Stimulated activated naive CD8-positive, alpha-beta T cell treated with anti-CD3 and anti-CD28 coated beads, Interleukin-15, Interleukin-2, amounts not matched to agents 100 ng/mL and 50 ng/mL, for 24 hours (primary cell): ENCODE measurements around the gene HHATL.

ENCODE experiments used
- H3K27ac Mint-ChIP-seq: one replicate; pipeline ENCODE4 v1.8.0; 2021; ENCODE audit warnings: mild to moderate bottlenecking, mixed read lengths
- H3K27me3 Mint-ChIP-seq: one replicate; pipeline ENCODE4 v1.8.0; 2021; ENCODE audit warnings: mixed read lengths
- H3K36me3 Mint-ChIP-seq: one replicate; pipeline ENCODE4 v1.8.0; 2021; ENCODE audit warnings: low read depth, mixed read lengths
- H3K4me1 Mint-ChIP-seq: one replicate; pipeline ENCODE4 v1.8.0; 2021; ENCODE audit warnings: low read depth, mixed read lengths
- H3K4me3 Mint-ChIP-seq: one replicate; pipeline ENCODE4 v1.8.0; 2021; ENCODE audit warnings: mild to moderate bottlenecking, mixed read lengths
- H3K9me3 Mint-ChIP-seq: one replicate; pipeline ENCODE4 v1.8.0; 2021; ENCODE audit warnings: mixed read lengths

Gene HHATL

DNA sequence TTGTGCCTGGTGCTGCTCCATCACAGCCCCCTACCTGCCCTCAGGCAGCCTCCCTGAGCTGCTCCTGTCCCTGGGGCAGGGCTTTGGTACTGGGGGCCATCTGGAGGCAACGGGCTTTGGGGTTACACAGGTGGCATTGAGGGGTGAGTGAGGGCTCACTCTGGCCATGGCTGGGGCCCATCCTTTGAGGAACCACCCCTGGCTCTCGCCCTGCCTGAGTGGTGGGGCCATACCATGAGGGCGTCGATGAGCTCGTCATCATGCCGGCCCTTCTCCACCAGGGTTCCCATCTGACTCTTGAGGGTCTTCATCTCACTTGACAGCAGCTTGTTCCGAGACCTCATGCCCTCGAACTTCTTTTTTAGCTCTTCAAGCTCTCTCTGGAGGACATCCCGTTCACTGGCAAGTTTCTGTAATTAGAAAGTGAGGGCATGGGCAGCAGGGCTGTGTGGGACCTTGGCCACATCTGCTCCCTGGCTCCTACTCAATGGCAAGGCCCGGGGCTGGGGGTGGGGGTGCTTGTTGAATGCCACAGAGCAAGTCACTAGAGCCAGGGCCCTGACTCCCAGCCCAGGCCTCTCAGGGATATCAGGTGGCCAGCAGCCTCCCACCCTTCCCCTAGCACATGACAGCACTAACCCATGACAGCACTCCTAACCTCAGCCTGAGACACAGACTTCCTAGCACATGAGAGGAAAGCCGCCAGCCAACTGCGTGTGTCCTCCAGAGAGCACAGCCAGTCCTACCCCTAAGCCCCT is 37.0 kb upstream of the HHATL start:
- H3K9me3 Mint-ChIP-seq, result no peaks in the 10 kb centered on the region
- peaks cover 3% of the 10 kb centered on the region for H3K4me1 Mint-ChIP-seq
- no peak overlapping the region for H3K4me3 Mint-ChIP-seq
- no peaks in the 10 kb centered on the region for H3K27me3 Mint-ChIP-seq
- no peaks in the 10 kb centered on the region for H3K36me3 Mint-ChIP-seq
- H3K27ac Mint-ChIP-seq, result no peak overlapping the region

DNA sequence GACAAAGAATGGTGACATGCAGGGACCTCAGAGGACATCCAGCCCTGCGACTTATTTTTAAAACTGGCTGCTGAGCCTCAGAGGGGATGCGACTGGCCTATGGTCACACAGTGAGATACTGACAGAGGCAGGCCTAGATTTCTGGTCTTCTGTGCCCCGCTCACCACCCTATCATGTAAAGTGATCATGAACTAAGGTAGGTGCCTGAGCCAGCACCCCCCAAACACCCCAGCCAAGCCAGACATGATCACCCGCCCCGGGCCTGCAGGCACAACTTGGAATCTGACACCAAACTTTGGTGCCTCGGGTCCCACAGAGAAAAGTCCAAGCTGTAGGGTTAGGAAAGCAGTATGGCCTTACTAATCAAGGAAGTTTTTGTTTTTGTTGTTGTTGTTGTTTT is 33.9 kb upstream of the HHATL start:
- Mint-ChIP-seq H3K4me3 (no peak overlapping the region), H3K27ac (no peak overlapping the region)

DNA sequence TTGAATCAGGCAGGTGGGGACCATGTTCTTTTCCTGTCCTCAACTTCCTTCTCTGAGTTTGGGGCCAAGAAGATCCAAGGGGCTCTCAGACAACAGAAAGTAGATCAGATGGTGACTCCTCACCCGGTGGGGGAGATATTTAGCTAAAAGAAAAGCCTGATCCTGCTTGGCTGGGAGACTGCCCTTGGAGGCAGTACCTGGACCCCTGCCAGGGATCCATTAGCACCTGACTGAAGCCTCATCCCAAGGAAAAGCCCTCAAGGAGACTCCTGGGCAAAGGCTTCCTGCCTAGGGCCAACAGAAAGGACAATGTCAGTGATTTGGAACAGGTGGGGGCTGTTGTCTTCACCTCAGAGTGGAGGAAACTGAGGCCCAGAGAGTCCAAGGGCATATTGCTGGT is 33.5 kb upstream of the HHATL start:
- Mint-ChIP-seq H3K36me3 (no peaks in the 10 kb centered on the region), H3K4me1 (peaks cover 3% of the 10 kb centered on the region), H3K27ac (no peak overlapping the region), H3K4me3 (no peak overlapping the region), H3K27me3 (no peaks in the 10 kb centered on the region), H3K9me3 (no peaks in the 10 kb centered on the region)

More for the DNA sequence above, 33.9 kb upstream of the HHATL start:
- Mint-ChIP-seq H3K36me3 (no peaks in the 10 kb centered on the region), H3K27me3 (no peaks in the 10 kb centered on the region), H3K4me1 (peaks cover 3% of the 10 kb centered on the region), H3K9me3 (no peaks in the 10 kb centered on the region)

DNA sequence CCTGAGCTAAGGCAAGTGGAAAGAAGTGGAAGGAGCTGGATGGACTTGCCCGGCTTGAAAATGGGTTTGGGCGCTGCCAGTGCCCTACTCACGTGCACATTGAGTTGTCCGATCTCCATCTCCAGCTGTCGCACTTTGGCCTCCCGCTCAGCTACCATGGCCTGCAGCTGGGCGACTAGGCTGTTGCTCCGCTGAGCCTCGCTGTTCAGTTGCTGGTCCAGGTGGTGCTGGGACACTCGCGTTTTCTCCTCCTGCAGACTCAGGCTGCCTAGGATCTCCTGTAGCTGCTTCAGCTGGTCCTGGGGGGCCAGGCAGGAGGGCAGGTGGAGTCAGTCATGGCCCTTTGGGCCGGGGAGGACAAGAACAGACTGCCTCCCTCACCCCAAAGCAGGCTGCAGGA is 33.0 kb upstream of the HHATL start:
- Mint-ChIP-seq H3K4me1 (peaks cover 3% of the 10 kb centered on the region), H3K9me3 (no peaks in the 10 kb centered on the region), H3K27ac (no peak overlapping the region), H3K36me3 (no peaks in the 10 kb centered on the region), H3K27me3 (no peaks in the 10 kb centered on the region), H3K4me3 (no peak overlapping the region)

DNA sequence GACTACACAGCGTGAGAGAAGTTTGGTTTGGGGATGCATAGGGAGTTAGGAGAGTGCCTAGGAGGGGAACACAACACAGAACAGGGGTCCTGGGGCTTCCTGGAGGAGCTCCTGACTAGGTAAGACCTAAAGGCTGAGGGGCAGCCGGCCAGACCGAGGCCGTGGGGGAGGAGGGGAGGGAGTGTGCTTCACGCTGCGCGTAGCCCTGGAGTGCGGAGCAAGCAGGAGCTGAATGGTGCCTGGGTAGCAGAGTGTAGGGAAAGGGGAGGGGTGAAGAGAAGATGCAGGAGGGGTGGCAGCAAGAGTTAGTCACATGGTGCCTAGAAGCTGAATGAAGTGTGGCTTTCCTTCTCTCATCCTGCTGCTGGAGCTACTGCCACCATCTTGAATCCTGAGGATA is 32.4 kb upstream of the HHATL start:
- H3K4me3 Mint-ChIP-seq, result no peak overlapping the region
- H3K9me3 Mint-ChIP-seq, result no peaks in the 10 kb centered on the region
- H3K27me3 Mint-ChIP-seq, result no peaks in the 10 kb centered on the region
- H3K36me3 Mint-ChIP-seq, result no peaks in the 10 kb centered on the region
- peaks cover 3% of the 10 kb centered on the region for H3K4me1 Mint-ChIP-seq
- no peak overlapping the region for H3K27ac Mint-ChIP-seq

DNA sequence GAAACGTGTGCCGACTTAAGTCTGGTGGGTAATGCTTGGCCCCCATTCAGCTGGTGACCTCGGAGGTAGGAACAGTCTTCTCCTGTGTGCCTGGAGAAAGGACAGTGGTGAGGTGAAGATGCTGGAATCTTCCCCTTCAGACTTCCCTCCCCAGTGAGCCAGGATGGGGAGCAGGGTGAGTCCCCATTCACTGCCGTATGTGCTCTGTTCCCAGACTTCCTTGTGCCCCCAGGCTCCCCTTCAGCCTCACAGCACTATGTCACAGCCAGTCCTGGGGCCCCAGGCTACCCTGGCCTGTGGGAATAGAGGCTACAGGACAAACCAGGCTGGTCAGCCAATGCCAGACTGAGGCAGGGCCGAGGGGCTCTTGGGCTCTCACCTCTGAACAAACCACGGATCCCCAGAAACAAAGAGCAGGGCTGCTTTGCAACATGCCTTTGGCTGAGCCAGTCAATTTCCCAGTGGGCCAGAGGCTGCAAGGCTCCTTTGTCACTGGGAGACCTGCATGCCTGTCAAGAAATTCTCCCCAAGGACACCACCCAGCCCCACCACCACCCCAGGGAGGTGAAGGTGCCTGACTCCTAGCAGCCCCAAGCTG is 31.8 kb upstream of the HHATL start:
- H3K27ac Mint-ChIP-seq, result no peak overlapping the region
- H3K9me3 Mint-ChIP-seq, result no peaks in the 10 kb centered on the region
- no peaks in the 10 kb centered on the region for H3K36me3 Mint-ChIP-seq
- peaks cover 3% of the 10 kb centered on the region for H3K4me1 Mint-ChIP-seq
- H3K4me3 Mint-ChIP-seq, result no peak overlapping the region
- H3K27me3 Mint-ChIP-seq, result no peaks in the 10 kb centered on the region

DNA sequence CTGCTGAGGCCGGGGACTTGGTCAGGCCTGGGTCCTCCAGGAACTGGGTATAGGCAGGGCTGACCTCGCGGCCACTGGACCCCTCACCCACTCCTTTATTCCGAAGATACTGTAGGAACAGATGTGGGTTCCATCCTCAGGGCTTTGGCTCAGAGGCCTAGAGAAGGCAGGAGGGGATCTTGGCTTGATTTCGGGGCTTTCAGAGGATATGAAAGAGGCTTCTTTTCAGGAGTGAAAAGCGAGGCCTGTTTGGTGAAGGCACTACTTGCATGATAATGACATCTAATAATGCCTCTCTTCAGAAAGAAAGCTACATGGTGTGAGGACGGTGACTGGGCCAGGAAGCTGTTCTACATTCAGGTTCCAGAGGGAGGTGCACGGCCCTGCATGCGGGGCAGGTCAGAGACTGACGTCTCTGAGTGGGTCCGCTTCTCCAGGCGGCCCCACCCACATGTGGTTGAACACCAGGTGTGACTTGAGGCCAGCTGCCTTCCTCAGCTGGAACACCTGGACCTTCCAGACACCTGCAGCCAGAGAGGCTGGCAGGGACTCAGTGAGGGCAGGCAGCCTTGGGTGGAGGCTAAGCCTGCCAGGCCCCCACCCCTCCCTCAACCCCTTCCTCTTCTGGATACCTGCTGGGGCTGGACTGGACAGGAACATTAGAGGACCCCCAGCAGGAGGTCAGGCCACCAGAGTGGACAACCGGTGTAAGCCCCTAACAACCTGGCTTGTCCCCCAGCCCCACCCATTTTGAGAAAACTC is 31.1 kb upstream of the HHATL start:
- Mint-ChIP-seq H3K27me3 (no peaks in the 10 kb centered on the region), H3K9me3 (no peaks in the 10 kb centered on the region), H3K27ac (no peak overlapping the region), H3K4me3 (no peak overlapping the region), H3K4me1 (peaks cover under 1% of the 10 kb centered on the region), H3K36me3 (no peaks in the 10 kb centered on the region)

DNA sequence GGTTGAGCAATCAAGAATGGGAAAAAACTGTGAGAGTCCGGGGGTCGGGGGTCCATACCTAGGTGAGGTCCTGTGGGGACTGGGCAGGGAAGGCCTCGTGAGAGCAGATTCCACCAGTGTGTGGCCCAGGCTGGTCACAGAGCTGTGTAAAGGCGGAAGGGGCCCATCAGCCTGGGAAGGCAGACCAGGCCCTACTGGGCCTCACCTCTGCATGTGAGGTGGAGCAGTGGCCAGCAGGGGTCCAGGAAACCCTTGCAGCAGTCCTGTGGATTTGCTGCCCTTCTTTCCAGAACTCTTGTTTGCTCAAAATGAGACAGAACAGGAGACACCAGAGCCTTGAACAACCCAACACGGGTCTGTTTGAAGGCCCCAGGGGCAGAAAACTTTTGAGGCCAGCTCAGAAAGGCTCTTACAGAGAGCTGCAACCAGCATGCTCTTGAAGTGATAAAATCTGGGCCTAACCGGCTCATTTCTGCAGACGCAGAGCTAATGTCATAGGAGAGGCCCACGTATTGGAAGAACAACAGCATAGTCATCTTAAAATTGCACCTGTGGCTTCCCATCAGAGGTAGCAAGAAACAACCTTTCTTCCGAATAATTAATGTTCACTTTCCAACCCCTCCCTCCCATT is 30.3 kb upstream of the HHATL start:
- Mint-ChIP-seq H3K27me3 (no peaks in the 10 kb centered on the region), H3K36me3 (no peaks in the 10 kb centered on the region), H3K9me3 (no peaks in the 10 kb centered on the region), H3K4me3 (no peak overlapping the region), H3K27ac (no peak overlapping the region), H3K4me1 (no peaks in the 10 kb centered on the region)

DNA sequence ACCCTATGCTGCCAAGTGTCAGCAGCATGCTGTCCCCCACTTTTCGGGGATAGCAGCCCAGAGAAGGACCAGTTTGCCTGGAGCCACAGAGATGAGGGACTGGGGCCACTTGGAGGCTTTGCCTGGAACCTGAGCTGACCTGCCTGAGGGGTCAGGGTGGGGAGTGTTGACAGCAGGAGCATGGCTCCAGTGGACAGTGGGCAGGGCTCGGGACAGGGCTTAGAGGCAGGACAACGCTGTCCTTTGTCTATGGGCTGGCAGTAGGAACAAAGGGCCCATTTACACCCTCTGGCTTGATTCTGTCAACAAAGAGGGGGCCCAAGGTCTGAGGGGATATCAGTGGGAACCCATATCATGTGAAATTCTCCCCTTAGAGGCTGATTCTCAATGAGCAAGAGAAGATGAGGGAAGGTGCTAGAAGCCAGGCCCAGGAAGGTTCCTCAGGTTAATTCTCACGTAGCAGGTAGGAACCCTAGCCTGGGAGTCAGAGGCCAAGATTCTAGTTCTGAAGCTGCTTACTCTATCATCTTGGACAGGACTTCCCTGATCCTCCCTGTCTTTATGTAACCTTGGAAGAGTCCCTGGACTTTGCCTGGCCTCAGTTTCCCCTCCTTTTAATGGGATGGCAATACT is 29.7 kb upstream of the HHATL start:
- H3K27me3 Mint-ChIP-seq, result no peaks in the 10 kb centered on the region
- no peaks in the 10 kb centered on the region for H3K36me3 Mint-ChIP-seq
- H3K4me1 Mint-ChIP-seq, result no peaks in the 10 kb centered on the region
- H3K9me3 Mint-ChIP-seq, result no peaks in the 10 kb centered on the region
- no peak overlapping the region for H3K4me3 Mint-ChIP-seq
- H3K27ac Mint-ChIP-seq, result no peak overlapping the region

DNA sequence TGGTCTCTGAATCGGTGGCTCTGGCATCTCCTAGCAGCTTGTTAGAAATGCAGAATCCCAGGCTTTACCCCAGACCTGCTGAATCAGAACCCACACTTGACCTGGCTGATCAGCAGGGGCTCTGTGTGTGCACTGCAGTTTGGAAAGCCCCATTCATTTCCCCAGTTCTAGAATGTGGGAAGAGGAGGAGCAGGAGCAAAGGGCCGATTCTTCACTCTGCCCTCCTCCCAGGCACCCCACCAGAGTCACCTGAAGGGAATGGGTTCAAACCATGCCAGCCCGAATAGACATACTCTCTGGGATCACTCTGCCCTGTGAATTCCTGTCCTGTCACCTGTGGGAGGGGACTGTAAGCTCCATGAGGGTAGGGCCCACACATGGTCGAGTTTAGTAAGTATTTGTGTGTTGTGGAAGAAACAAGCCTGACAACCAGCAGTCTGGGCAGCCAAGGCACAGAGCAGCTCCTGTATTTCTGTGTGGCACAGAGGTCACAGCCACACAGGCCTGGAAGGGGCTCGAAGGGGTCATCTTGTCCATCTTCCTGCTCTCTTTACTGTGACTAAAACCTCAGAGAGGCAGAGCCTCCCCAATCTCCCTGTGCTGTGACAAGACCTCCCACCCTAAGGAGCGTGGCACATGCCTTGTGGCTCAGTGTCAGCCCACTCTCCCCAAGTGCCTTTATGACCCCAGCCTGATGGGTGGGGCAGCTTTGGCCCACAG is 29.0 kb upstream of the HHATL start:
- no peaks in the 10 kb centered on the region for H3K27me3 Mint-ChIP-seq
- H3K4me1 Mint-ChIP-seq, result no peaks in the 10 kb centered on the region
- no peak overlapping the region for H3K4me3 Mint-ChIP-seq
- no peaks in the 10 kb centered on the region for H3K36me3 Mint-ChIP-seq
- no peaks in the 10 kb centered on the region for H3K9me3 Mint-ChIP-seq
- no peak overlapping the region for H3K27ac Mint-ChIP-seq

DNA sequence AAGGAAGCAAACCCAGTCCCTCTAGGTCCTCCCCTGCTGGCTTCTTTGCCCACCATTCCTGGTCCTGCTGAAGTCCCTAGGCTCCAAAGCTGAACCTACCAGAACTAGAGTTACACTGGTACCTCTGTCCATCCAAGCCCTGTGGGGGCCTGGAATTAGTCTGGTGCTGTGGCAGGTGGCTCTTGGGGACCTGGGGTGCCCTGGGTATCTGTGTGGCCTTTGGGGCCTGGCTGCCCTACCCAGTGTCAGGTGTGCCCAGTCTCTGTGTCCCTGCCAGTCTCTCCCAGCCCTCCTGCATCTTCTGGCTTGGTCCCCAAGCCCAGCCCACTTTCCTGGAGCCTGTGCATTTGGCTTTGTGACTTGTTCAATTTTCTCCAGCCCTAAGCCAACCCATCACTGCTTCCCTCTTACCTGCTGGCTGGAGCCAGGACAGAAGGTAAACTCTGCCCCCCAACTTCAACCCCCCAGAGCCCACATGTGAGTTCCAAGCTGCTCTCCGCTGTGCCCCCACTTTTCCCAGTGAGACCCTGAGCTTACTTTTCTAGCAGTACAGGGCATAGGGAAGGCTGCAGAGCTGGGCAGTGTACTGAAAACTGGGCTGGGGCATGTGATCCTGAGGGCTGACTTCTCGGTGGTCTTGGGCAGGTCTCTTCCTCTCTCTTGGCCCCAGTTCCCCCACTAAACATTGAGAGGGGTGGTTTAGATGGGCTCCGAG is 28.3 kb upstream of the HHATL start:
- Mint-ChIP-seq H3K36me3 (no peaks in the 10 kb centered on the region), H3K4me3 (no peak overlapping the region), H3K9me3 (no peaks in the 10 kb centered on the region), H3K27ac (no peak overlapping the region), H3K4me1 (no peaks in the 10 kb centered on the region), H3K27me3 (no peaks in the 10 kb centered on the region)

DNA sequence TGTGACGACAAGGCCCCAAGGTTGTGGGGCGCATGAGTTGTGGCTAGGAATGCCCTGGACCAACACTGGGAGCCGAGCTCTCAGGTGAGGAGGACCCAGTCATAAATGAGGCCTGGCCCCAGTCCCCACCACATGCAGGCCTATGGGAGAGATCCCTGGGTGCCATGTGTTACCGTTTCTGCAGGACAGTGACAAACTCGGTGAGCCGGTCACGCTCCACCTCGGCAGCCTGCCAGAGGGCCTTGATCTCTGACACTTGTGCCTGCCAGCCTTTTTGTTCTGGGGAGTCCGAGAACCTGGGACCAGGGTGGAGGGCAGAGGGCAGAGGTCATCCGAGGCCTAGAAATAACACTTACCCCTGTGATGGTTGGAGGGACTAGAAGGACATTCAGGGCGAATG is 27.7 kb upstream of the HHATL start:
- Mint-ChIP-seq H3K27me3 (no peaks in the 10 kb centered on the region), H3K27ac (no peak overlapping the region), H3K4me3 (no peak overlapping the region), H3K4me1 (no peaks in the 10 kb centered on the region), H3K9me3 (no peaks in the 10 kb centered on the region), H3K36me3 (no peaks in the 10 kb centered on the region)

DNA sequence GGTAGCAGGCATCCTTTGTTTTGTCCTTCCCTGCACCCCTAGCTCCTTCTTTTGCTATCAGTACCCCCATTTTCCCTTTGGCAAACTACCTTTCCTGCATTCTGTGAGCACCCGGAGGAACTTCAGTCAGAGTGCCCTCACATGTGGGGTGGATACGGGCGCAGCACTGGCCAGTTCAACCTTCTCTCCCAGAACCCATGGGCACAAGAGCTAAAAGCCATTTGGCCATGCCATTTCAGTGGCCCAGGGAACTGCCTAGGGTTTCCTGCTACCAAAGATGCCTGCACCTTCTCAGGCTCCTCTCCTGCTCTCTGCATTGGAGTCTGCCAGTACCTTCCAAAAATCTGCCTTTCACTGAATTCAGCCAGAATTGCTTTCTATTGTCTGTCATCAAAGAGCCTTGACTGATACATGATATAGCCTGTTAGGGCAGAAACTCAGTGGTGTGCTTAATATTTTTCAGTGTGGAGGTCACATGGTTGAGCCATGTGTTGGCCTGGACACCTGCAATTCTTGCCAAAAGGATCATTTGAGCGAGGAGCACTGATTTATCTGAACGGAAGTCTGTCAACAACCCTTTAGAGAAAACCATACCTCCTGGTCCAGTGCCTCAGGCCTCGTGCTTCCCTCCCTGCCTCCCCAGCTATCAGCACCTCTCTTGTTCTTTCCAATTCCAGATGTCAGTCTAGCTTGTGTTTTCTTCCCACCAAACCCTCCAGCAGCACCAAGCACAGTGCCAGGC is 27.0 kb upstream of the HHATL start:
- H3K36me3 Mint-ChIP-seq, result no peaks in the 10 kb centered on the region
- H3K9me3 Mint-ChIP-seq, result no peaks in the 10 kb centered on the region
- H3K27me3 Mint-ChIP-seq, result no peaks in the 10 kb centered on the region
- no peak overlapping the region for H3K27ac Mint-ChIP-seq
- H3K4me1 Mint-ChIP-seq, result no peaks in the 10 kb centered on the region
- no peak overlapping the region for H3K4me3 Mint-ChIP-seq
